HG02588 (cell line): ENCODE data around the gene SYNE4.
"Not testable (repeated sequence)": the region's sequence is repeated elsewhere in the genome, so short reads cannot be mapped to it uniquely, and the experiment has no call there.

ENCODE experiments used
- ATAC-seq: cut with Tn5 transposase; IDR thresholded peaks from one replicate; pipeline ENCODE4 v1.9.1; 2021; ENCODE audit warnings: mild to moderate bottlenecking, moderate library complexity; ENCODE audit not compliant: unreplicated experiment

SYNE4 gene, protein sequence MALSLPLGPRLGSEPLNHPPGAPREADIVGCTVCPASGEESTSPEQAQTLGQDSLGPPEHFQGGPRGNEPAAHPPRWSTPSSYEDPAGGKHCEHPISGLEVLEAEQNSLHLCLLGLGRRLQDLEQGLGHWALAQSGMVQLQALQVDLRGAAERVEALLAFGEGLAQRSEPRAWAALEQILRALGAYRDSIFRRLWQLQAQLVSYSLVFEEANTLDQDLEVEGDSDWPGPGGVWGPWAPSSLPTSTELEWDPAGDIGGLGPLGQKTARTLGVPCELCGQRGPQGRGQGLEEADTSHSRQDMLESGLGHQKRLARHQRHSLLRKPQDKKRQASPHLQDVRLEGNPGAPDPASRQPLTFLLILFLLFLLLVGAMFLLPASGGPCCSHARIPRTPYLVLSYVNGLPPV

DNA sequence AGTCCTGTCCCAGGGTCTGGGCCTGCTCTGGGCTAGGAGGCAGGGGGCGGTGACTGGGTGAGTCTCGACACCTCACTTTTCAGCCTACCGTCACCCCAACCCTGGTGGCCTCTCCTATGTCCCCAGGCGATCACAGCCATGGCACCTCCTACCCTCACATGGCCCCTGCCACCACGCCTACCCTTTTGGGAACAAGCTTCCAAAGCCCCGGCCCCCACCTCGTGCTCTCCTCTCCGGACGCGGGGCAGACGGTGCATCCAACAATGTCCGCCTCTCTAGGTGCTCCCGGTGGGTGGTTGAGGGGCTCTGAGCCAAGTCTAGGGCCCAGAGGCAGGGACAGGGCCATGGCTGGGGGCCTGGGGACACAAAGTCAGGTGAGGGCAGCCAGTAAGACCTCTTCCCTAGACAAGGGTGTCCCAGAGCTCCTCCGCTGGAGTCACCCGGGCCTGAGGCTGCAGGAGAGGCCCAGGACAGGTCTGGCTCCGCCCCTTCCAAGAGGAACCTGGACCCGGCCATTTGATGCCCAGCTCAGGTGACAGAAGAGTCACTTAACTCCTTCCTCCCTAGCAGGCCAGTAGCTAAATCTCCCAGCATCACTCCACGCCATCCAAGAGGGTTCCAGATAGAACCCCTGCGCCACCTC is at the start of gene SYNE4:
Gene SYNE4 (minus strand): TSS at position 478 of the 643 bp plus-strand sequence. CDS start 132 bp downstream, at position 346.
- no peak for ATAC-seq

DNA sequence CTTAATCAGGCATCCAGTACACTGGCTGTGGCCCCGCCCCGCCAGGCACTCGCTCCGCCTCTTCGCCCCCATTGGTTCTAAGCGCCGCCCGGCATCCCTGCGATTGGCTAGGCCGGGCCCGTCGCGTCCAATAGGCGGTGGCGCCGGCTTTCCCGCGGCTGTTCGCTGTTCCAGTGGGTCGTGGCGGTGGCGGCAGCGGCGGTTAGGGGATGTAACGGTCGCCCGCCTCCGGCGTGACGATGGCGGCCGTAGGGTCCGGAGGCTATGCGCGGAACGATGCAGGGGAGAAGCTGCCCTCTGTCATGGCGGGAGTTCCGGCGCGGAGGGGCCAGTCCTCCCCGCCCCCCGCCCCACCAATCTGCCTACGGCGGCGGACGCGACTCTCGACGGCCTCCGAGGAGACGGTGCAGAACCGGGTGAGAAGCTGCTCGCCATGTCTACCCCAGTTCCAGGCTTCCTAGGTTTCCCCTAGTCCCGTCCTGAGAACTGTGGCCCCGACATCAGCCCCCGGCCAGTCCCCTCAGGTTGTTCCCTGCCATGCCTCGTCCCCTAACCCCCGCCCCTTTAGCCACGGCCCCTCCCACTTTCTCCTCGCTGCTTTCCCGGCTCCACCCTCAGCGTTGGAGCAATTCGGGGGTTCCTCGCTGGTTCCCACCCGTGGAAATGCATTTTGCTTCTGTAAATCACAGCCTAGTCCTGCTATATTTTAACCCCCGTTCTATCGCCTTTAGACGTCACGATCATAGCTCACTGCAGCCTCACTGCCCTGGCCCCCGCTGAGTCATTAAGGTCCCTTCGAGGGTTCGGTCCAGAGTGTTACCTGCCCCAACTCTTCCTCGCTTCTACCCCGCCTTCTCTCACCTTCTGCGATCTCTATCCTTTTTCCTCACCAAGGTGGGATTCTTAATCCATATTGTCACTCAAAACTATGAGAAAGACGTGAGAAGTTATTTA is 46.4 kb upstream of the SYNE4 start, which contains the start of gene WDR62:
Gene WDR62 (plus strand): TSS at position 165 of the 954 bp plus-strand sequence. CDS start 75 bp downstream, at position 240.
- peak; percentile 70 for ATAC-seq

DNA sequence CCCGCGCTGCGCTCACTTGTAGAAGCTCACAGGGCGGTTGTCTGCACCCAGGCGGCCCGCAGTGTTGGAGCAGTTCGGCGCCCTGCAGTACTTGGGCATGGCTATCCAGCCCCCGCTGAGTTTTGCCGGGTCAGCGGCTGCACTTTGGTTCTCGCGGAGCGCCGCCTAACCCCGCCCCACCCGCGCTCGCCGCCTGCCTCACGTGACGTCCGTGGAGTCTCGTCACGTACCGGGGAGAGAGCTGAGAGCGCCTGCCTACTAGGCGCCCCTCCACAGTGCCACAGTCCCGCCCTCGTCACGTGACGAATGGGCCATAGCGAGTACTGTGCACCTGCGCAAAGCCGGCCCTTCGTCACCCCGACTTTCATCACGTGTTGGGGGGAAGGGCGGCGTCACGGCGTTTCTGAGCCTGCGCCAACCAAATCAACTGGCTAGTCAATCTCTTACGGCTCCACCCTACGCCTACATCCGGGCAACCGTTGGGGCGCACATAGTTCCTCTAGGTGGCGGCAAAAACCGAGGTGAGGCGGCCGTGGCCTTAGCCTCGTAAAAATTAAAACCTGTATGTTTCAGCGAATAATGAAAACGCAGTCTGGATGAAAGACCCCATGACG is 45.6 kb upstream of the SYNE4 start, which contains the start of gene THAP8:
Gene THAP8 (minus strand): TSS at position 167 of the 614 bp plus-strand sequence. CDS start 68 bp downstream, at position 99.
- peak; percentile 77 for ATAC-seq

DNA sequence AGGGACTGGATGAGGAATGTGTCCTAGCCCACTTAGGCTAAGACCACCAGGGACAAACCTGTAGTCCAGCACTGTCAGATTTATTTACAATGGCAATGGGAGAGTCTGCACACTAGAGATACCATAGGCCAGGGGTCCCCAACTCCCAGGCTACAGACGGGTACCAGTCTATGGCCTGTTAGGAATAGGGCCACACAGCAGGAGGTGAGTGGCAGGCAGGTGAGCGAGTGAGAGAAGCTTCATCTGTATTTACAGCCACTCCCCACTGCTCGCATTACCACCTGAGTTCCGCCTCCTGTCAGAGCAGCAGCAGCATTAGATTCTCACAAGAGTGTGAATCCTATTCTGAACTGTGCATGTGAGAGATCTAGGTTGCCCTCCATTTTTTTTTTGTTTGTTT is 43.0 kb upstream of the SYNE4 start:
- ATAC-seq: no peak

DNA sequence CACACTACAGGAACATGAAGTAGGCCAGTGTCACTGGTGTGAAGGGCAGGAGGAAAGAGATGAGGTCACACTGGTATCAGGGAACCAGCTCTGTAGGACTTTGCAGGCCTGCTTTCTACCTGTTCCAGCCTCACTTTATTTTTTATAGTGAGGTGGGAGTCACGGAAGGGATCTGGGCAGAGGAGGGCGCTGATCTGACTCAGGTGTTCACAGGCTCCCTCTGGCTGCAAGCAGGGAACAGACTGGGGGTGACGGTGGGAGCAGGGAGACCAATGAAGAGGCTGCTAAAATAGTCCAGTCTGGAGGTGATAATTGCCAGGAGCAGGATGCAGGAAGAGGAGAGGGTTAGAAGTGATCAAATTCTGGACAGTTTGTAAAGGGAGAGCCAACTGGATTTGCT is 42.6 kb upstream of the SYNE4 start:
- ATAC-seq: no peak

DNA sequence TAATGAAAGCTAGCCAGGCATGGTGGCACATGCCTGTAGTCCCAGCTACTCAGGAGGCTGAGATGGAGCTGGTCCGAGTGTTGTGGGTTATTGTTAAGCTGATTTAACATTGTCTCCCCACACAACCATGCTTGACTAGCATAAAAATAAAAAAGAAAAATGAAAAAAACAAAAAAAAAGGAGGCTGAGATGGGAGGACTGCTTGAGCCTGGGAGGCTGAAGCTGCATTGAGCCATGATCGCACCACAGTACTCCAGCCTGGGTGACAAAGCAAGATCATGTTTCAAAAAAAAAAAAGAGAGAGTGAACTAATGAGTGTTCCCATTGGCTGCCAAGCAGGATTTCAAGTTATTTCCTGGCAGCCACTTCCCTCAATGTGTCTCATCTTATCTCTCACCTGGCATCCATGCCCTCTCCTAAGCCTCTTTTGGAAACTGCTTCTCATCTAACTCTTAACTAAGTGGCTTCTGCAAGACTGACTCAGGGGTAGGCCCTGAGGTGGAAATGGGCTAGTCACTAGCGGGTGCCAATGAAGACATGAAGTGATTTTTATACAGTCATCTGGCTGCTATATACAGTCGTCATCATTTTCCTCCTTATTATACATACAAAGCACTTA is 40.6 kb upstream of the SYNE4 start:
- no peak for ATAC-seq

DNA sequence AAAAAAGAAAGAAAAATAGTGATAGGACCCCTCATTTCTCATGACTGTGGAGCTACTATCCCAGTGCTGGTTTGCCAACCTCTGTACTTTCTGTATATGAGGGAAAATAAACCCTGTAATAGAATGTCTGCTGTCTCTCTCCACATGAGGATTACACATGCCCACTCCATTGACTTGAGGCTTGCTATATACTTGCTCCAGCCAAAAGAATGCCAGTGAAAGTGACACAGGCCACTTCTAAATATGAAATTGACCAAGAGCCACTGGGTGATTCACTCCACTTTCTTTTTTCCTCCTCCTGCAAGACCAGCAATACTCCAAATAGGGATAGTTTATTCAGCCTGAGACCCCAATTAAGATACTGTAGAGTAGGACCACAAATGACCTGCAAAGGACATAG is 39.2 kb upstream of the SYNE4 start:
- no peak for ATAC-seq

DNA sequence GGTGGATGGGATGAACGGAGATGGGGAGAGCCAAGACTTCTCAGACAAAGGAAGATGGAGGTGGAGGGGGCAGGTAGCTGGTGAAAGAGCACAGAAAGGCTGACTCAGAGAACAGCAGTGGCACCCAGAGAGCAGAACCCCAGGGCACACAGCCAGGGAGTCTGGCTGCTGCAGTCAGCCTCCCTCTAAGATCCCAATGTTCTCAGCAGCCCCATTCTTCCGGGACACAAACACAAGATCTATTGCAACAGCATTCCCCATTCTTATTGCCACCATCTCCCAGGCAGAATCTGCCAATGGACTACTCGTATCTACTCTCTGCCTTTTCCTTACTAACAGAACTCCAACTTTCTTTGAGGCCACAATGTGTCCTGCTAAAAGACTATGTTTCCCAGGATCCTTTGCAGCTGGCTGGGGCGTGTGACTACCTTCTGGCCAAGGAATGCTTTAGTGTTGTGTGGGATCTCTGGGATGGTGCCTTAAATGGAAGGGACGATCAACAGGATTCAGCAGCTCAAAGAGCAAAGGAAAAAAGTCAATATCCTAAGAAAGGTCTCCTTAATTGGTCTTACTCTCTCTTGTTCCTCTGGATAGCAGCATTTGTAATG is 37.9 kb upstream of the SYNE4 start:
- ATAC-seq: no peak

DNA sequence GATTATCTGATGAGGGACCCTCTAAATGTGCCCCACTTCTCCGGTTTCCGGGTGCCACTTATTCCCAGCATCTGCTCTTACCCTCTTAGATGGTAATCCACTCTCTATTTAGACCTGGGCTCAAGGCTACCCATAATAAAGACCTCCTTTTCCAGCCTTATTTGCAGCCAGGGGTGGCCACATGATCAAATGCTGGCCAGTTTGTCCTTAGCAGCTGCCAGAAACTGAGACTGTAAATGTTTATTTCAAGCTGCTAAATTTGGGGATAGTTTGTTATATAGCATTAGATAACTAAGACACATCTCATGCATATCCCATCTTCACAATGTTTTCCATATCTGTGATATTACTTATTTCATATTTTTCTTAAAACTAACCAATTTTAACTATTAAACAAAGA is 35.3 kb upstream of the SYNE4 start:
- ATAC-seq: no peak

DNA sequence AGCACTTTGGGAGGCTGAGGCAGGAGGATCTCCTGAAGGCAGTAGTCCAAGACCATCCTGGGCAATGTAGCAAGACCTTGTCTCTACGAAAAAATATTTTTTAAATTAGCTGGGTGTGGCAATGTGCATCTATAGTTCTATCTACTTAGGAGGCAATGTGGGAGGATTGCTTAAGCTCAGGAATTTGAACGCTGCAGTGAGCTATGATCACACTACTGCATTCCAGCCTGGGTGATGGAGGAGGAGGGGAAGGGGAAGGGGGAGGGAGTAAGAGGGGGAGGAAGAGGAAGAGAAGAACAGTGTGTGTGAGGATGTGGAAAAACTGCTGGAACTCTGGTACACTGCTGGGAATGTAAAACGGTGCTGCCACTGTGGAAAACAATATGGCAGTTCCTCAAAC is 33.2 kb upstream of the SYNE4 start:
- ATAC-seq: no peak

DNA sequence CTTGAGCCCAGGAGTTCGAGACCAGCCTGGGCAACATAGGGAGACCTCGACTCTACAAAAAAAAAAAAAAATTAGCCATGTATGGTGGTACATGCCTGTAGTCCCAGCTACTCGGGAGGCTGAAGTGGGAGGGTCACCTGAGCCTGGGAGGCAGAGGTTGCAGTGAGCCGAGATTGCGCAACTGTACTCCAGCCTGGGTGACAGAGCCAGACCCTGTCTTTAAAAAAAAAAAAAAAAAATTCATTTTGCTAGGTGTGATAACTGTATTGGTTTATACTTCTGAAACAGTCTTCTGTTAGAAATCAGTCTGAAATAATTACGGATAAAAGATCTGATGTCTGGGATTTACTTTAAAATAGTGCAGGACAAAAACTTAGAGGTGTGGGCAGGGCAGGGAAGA is 32.5 kb upstream of the SYNE4 start:
- ATAC-seq: not testable (repeated sequence)

DNA sequence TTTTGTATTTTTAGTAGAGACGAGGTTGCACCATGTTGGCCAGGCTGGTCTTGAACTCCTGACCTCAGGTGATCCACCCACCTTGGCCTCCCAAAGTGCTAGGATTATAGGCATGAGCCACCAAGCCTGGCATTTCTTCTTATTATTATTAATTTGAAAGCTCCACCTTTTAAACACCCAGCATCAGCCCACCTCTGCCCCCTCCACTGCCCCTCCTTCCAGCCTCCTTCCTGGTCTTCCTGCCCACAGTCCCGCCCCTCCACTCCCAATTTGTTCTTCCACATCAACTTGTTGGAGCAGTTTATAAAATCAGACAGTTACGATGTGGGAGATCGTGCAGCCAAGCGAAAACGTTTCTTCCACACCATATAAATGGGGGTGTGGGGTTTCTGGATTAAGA is 31.9 kb upstream of the SYNE4 start:
- no peak for ATAC-seq

DNA sequence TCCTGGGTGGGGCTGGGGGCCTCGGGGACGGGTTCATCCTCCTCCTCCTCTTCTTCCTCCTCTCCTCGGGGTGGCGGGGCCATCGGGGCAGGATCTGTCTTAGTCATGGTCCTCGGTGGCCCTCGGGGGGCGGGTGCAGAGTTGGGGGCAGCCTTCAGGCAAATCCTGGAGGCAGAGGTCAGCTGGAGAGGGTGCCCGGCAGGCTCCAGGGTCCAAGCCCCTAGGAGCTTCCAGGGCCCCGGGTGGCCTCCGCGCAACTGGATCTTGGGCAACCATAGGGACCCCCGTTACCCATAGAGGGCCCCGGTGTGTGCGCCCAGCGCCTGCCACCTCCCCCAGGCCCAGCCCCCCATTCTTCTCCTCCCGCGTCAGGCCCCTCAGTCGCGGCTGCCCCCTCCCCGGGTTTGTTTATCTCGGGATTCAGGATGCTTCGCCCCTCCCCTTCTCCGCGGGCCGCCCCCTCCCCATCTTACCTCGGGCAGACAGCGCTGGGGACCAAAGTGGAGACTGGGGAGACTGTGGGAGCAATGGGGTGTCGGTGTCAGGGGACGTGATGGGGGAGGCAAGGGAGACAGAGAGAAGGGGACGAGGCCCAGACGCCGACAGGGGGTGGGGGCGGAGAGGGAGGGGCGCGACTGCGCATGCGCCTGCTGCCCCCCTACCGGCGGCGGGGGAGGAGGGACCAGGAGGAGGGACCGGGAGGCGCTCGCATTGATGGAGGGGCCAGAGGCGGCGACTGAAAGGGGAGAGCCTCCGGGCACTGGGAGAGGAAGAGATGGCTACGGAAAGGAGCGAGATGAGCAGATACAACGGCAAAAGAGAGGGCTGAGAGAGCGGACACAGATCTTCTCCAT is 23.9 kb upstream of the SYNE4 start, which contains the start of gene CLIP3:
Gene CLIP3 (minus strand): TSS at position 623 of the 854 bp plus-strand sequence. CDS start 516 bp downstream, at position 107.
- ATAC-seq: no peak

DNA sequence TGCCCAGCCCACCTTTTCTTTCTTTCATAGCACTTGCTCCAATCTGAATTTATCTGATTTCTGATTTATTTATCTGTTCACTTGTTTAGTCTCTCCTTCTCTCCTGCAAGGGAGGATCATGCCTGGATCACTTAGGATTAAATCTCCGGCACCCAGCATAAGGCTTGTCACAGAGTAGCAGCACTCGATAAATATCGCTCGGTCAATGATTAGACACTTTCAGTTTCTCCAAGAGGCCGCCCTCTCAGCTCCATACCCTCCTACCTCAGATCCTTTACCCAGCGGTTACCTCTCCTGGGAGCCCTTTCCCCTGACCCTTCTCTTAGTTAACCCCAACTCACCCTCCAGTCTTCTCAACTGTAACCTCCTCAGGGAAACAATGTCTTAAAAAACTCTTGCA is 22.7 kb upstream of the SYNE4 start:
- no peak for ATAC-seq

DNA sequence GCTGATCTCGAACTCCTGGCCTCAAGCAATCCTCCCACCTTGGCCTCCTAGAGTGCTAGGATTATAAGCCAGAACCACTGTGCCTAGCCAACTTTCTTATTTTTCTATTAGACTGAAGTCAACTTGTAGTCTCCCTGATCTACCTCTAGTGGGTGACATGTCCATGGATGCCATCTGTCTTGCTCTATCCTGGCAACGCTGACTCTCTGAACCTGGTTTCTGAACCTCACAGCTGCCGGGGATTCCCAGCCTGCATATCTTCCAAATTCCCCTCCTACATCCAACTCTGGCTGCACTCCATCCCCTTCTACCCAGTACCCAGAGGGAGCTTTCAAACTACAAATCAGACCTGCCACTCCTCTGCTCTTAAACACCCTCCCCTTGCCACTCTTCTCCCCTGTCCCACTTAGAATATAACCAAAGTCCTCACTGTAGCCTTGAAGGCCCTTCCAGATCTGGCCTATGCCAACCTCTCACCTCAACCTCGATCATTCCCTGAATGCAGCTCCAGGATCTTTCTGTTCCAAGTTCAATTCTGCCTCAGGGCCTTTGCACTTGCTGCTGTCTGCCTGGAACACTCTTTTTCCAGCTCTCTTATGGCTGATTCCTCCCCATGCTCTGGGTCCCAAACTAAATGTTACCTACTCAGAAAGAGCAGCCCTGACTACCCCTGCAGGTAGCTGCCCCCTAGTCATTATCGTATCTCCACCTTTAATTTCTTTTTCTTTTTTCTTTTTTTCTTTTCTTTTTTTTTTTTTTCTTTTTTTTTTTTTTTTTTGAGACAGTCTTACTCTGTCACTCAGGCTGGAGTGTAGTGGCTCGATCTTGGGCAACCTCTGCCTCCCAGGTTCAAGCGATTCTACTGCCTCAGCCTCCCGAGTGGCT is 21.9 kb upstream of the SYNE4 start:
- no peak for ATAC-seq

DNA sequence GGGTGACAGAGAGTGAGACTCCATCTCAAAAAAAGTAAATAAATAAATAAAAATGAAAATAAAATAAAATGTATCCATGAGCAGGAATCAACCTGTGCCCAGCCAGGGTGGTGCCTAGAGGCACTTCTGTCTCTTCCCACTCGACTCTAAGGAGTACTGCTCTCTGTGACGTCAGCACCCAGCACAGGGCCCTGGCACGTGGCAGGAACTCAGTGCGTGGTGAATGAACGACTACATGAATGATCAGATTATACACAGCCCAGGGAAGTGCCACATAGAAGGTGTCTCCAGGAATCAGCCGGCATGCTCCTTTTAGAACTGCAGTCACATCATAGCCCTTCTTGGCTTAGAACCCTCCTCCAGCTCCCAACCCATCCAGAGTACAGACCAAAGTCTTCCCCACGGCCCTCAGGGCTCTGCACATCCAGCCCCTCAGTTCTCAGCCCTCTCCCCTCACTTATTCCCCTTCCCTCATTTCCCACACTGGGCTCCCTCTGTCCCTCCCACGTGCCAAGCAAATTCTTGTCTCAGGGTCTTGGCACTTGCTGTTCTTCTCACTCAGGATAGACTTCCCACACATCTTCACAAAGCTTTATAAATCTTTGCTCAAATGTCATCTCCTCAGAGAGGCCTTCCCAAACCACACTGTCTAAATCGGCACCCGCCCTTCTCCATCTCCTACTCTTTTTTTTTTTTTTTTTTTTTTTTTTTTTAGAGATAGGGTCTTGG is 19.9 kb upstream of the SYNE4 start:
- no peak for ATAC-seq

DNA sequence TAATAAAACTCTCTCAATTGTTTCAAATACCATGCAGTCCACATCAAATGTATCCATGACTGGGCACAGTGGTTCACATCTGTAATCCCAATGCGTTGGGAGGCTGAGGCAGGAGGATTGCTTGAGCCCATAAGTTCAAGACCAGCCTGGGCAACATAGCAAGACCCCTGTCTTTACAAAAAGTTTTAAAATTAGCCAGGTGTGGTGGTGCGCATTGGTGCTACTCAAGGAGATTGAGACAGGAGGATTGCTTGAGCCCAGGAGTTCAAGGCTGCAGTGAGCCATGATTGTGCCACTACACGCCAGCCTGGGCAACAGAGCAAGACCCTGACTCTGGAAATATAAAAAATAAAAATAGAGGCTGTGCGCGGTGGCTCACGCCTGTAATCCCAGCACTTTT is 19.1 kb upstream of the SYNE4 start:
- ATAC-seq: no peak
